Hematopoietic multipotent progenitor cell treated with erythropoietin and hydrocortisone succinate and interleukin-3 and kit ligand, for 17 days (in vitro differentiated cells): ENCODE data around the gene TMEM239.
"Not testable (repeated sequence)": the region's sequence is repeated elsewhere in the genome, so short reads cannot be mapped to it uniquely, and the experiment has no call there.

ENCODE experiments used
- DNase-seq: peaks from one replicate; pipeline ENCODE4 v3.0.0-alpha.2; 2015; ENCODE audit warnings: low spot score

The TMEM239 gene

DNA sequence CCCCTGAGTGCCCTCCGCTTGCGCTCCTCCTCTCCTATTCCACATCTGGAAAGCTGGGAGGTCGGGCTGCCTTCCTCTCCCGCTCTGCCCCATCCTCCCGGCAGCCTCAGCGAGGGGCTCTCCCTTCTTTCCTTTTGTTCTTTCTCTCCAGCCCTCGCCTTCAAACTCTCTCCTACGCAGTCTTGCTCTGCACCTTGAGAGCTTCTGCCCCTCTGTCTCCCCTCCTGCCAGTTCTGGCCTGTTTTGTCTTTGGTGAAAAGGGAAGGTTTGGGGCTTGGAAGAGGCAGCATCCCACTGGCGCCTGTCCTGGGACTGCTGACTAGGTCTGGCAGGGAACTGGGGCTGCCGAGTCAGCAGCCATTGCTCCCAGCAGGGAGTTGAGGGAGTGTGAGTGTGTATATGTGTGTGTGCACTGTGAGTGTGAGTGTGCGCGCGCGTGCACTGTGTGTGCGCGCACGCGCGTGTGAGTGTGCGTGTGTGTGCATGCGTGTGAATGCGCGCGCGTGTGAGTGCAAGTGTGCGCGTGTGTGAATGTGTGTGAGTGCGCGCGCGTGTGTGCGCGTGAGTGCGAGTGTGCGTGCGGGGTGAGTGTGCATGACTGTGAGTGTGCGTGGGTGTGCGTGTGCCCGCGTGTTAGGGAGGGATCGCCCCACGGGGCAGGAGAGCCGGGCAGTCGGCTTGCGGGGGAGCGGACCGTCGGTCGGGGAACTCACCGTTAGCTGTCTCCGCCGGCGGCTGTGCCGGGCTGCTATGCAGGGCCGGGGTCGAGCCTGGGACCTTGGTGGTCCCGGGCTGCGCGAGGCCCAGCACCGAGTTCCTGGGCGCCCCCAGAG is 16.3 kb upstream of the TMEM239 start:
- DNase-seq, result no peak

DNA sequence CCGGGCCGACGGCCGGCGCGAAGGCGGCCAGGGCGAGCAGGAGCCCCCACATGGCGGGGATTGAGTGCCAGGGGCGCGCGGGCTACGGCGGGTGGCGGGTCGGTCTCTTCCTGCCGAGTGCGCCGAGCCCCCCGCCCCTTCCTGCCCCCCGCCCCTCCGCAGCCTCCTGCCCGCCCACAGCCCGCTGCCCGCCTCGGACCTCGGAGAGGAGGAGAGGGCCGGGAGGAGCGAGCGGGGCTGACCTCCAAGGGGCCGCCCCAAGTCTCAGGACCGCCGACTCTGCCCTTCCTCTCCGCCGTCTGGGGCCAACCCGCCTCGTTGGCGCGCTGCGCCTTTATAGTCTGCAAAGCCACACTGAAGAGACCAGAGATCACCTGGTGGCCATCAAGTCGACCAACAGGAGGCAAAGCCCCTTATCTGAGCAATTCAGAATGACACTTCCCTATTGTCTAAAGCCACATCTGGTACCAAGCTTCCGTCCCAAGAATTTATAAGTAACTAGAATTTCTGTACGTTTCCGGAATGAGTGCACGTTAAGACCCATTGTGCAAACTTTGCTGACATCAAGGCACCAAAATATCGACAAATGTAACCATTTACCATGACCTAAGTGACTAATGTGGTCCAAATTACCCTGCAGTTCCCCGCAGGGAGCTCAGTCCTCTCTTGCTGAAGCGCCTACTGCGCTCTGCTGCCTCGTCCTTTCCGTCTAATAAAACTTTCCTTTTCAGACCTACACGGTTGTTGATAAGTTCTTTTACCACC is 15.5 kb upstream of the TMEM239 start, which contains the start of gene CPXM1:
Gene CPXM1 (minus strand): TSS at position 107 of the 765 bp plus-strand sequence. CDS start 55 bp downstream, at position 52.
- no peak for DNase-seq

DNA sequence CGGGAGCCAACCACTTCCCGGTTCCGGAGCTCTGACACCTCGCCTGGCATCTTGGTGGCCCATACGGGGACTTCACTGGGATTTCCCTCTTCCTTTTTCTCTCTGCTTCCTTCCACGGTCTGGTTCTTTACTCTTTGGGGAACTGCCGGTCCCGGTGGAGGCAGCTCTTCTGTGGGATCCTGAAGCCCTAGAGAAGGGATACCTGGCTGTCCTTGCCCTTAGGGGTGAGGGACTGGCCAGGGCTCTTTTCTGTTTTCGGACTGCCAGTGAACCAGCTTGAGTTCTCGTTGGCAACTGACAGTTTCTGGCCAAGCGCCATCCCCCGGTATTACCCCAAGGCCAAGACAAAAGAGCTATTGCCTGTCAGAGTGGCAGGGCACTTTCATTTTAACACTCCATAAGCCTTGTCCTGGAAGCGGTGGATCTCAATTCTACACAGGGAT is 14.9 kb upstream of the TMEM239 start:
- DNase-seq, result no peak

DNA sequence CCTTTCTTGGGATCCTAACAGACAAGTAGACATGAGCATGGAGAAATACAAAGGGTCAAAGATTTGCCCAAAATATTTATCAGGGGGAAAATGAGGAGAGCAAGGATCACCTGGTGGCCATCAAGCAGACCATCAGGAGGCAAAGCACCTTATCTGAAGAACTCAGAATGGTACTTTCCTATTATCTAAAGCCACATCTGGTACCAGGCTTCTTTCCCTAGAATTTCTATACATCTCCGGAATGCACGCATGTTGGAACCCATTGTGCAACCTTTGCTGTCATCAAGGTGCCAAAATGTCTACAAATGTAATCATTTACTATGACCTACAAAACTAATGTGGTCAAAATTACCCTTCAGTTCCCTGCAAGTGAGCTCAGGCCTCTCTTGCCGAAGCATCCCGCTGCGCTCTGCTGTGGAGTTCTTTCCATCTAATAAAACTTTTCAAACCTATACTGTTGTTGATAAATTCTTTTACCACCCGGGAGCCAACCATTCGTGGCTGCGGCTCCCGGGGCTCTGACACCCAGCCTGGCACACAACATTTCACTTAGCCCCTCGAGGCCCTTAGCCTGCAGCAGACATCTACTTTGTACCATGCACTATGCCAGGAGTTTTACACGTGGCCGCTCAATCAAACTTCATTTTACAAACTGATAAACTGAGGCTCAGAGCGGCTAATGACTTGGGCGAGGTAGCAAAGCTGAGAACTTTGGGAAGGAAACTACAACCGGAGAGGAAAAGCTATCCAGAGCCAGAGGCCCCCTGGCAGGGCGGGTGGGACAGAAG is 11.9 kb upstream of the TMEM239 start:
- DNase-seq, result no peak

DNA sequence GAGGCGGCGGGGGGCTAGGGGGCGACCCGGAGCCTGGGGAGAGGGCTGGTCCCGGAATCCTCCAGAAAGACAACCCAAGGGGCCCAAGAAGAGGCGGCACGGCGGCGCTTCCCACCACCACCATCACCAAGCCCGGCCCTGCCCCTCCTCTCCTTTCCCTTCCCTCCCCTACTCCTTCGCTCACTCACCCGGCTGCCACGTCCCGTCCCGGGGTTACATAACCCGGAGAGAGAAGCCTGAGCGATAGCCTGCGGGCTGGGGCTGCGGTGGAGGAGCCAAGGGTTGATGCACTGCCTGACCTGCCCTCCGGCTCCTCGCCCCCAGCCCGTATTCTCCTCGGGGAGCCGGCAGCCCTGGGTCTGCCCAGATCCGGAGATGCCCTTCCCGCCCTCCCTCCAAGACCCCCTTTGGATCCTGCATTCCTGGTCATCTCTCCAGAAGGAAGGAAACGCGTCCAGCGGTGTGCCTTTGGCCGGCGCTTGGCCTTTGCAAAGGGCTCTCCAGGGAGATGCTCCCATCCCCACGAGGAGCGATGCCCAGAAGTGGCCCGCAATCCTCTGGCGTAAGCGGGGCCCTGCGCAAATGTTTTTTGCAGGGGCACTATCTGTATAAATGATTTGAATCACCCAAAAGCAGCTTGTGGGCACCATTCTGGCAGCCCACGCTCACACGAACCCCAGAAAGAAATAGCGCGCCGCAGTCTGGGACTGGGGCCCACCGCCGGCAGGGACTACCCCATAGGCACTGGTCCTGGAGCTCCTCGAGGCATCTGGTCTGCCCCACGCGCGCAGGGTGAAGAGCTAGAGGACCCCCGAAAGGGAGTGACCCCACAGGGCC is 11.1 kb upstream of the TMEM239 start:
- DNase-seq, result no peak

DNA sequence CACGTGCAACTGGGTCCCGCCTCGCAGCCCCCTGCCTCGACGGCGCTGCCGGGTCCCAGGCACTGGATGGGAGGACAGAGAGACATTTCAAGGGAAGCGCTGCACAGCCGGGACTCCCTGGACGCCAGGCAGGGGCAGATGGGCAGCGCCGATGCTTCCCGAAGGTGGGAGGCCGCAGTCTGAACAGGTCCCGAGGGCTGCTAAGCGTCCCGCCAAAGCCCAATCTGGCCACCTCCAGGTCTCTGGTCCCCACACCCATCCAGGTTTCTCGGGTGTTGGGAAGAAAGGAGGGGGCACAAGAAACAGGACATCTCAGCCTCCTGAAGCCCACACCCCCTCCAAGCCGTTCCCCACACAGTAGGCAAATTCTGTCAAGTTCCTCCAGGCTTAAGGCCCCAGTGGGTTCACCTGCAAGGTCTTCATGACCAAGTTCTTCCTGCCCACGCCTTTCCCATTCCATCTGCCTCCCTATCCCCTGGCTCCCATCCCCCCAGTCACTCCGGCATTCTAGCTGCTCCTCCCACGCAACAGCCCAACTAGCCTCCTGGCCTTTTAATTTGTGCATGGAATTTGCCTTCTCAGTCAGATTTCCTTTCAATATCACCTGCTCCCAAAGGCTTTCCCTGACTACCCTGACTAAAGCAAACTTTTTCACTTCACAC is 10.3 kb upstream of the TMEM239 start:
- DNase-seq, result no peak

DNA sequence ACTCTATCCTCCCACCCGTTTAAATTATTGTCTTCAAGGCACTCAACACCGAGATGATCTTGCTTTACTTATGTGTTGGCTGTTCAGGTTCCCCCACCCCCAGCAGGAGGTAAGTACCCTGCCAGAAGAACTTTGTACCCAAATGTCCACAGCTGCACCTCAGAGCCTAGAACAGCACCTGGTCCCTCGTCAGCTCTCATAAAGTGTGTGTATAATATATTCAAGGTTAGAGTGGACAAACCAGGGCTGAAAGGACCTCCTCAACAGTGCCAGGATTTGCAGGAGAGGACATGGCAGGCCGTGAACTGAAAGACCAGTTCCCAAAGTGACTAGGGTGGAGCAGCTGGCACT is 9.8 kb upstream of the TMEM239 start:
- DNase-seq, result no peak

DNA sequence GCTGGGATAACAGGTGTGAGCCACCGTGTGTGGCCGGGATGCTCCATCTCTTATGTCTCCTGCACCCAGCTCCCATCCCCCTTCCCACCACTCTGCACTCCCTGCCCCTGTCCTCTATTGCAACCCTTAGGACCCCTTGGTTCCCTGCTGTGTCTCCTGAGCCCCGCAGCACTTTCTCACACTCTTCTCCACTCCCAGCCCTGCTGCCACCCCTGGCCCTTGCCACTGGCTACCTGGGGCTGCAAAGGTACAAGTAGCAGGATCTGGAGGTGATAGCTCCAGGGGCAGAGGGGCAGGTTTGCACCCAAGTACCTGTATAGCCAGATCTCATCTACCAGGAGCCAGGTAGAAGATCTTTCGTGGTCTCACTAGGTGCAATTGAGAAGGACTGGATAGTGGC is 9.1 kb upstream of the TMEM239 start:
- no peak for DNase-seq

DNA sequence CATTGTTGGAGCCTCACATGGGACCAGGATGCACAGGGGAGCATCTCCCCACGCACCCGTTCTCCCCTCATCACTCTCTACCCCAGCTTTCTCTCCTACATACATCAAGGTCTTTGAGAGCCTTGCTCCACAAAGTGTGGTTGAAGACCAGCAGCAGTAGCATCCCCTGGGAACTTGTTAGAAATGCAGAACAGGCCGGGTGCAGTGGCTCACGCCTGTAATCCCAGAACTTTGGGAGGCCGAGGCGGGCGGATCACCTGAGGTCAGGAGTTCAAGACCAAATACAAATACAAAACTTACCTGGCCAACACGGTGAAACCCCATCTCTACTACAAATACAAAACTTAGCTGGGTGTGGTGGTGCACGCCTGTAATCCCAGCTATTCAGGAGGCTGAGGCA is 8.2 kb upstream of the TMEM239 start:
- not testable (repeated sequence) for DNase-seq

DNA sequence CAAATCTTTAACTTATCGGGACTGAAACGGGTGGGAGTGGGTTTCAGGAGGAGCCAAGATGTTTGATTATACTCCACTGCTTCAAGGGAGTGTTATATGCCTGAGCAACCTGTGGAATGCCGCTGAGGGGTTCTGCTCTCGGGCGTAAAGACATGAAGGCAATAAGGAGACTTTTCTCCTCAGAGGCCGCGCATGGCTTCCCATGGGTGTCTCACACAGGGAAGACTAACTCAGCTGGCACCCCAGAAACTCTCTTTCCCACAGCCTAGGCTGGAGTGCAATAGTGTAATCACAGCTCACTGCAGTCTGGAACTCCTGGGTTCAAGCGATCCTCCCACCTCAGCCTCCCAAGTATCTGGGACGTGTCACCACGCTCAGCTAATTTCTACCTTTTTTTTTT is 6.5 kb upstream of the TMEM239 start:
- no peak for DNase-seq

DNA sequence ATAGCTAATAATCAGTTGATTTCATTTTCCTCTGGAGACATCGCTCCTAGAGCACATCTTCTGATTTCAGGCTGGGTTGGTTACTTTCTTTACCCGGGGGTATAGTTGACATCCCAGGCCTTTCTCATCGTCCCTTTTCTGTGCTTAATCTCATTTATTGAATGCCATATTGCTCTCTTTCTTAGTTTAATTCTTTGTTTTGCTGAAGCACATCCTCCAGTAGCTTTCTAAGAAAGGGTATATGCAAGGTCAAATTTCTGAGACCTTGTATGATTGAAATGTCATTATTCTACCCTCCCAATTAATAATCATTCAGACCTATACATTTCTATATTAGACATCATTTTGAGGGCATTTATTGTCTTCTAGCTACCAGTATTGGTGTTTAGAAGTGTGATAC is 4.0 kb upstream of the TMEM239 start:
- DNase-seq, result no peak

DNA sequence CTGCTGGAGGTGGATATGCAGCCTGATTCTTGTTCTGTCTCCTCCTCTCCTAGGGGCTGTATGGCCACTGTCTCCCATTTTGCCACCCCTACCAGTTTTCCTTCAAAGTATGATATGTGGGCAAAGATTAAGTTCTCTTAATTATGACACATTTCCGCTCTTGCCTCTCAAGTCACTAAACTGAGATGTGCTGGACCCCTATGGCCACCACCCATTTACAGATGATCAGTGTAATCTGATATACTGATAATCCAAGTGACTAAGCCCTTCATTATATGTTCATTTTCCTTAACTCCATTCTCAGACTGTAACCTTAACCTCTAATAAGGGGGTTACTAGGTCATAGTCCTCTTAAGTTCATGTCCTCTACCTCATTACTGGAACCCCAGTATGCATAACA is 2.1 kb upstream of the TMEM239 start:
- DNase-seq, result no peak

DNA sequence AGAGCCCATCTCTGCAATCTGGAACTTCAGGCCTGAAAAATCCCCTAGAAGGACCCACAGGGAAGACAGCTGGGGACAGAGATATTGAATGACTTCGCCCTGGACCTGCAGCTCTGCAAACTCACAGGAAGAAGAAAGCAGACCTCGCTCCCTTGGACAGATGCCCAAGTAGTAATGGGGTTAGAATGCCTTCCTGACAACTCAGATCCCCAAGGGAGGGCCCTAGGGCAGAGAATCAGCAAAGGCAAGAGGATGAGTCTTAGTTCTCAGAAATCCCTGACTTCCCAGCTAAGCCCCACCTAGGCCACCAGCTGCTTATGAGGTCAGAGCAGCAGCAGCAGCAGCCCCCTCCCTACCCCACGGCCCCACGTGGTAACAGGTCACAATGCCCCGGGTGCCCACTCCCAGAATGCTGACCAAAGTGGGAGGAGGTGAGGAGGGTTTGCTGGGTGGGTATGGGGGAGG is 1.5 kb upstream of the TMEM239 start, which contains the start of gene C20orf141:
Gene C20orf141 (plus strand): TSS at position 401 of the 465 bp plus-strand sequence. CDS start 198 bp downstream, outside the sequence.
- no peak for DNase-seq

DNA sequence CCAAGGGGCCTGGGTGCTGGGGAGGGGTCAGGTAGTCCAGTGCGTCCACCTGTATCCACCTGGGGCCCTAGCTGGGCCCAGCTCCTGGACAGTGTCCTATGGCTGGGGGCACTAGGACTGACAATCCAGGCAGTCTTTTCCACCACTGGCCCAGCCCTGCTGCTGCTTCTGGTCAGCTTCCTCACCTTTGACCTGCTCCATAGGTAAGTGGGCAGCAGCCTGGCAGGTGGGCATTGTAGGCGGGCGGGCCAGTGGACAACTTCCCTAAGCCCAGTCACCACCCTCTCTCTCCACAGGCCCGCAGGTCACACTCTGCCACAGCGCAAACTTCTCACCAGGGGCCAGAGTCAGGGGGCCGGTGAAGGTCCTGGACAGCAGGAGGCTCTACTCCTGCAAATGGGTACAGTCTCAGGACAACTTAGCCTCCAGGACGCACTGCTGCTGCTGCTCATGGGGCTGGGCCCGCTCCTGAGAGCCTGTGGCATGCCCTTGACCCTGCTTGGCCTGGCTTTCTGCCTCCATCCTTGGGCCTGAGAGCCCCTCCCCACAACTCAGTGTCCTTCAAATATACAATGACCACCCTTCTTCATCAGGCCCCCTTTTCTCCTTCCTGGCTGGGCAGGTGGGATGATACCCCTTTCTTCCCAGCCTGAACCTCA is 793 bp upstream of the TMEM239 start:
- DNase-seq, result no peak

DNA sequence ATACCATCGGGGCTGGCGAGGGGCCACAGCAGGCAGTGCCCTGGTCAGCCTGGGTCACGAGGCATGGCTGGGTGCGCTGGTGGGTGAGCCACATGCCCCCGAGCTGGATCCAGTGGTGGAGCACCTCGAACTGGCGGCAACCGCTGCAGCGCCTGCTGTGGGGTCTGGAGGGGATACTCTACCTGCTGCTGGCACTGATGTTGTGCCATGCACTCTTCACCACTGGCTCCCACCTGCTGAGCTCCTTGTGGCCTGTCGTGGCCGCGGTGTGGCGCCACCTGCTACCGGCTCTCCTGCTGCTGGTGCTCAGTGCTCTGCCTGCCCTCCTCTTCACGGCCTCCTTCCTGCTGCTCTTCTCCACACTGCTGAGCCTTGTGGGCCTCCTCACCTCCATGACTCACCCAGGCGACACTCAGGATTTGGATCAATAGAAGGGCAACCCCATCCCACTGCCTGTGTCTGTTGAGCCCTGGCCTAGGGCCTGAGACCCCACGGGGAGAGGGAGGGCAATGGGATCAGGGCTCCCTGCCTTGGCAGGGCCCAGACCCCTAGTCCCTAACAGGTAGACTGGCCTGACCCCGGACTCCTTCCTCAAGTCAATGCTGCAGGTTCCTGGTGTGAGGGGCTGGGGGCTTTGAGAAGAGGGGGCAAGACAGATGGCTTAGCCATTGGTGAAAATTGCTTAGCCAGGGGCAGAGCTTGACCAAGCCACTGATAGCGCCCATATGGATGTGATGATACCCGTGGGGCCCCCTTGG is 598 bp downstream of the TMEM239 start:
- DNase-seq, result no peak

DNA sequence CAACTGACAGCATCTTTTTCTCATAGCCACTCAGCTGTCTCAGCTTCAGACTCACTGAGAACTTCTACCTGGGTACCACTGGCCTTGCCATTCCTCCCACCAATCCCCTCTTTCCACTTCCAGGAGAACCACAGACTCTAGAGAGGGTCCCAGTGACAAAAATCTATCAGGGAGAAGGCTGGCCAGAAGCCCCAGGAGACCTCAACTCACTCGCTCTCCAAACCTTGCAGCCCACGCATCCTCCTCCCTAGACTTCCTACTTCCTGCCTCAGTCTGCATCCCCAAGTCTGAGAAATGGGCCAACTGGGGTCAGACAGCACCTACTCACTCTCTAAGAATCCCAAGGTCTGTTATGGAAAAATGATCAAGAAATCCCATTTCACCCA is 1.2 kb downstream of the TMEM239 start:
- no peak for DNase-seq

DNA sequence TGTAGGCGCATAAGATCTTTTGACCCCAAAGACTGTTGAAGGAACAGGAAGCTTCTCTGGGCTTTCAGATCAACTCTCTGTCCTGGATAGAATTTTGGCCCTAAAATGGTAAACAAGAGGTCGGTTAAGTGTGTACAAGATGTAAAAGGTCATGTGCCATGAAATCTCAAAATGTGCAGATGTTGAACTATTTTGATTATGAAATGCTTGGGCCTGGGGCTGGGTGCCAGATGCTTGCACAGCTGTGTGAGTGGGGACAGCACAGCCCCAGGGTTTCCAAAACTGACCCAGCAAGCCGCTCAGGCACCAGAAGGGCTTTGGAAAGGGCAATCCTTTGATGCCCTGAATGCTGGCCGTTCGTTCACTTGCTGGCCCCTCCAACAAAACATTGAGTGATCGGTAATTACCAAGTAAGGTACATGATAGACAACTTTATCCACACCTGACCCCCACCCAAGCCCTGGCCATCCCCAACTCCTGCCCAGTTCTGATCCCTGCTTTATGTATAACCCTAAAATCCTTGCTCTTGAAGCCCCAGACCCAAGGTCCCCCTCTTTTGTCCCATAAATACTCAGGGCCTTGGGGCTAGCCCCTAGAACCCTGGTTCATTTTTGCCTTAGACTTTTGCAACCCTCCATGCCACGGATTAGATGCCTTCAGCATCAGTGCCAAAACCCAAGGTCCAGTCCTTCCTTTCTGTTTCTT is 1.9 kb downstream of the TMEM239 start:
- DNase-seq, result no peak

DNA sequence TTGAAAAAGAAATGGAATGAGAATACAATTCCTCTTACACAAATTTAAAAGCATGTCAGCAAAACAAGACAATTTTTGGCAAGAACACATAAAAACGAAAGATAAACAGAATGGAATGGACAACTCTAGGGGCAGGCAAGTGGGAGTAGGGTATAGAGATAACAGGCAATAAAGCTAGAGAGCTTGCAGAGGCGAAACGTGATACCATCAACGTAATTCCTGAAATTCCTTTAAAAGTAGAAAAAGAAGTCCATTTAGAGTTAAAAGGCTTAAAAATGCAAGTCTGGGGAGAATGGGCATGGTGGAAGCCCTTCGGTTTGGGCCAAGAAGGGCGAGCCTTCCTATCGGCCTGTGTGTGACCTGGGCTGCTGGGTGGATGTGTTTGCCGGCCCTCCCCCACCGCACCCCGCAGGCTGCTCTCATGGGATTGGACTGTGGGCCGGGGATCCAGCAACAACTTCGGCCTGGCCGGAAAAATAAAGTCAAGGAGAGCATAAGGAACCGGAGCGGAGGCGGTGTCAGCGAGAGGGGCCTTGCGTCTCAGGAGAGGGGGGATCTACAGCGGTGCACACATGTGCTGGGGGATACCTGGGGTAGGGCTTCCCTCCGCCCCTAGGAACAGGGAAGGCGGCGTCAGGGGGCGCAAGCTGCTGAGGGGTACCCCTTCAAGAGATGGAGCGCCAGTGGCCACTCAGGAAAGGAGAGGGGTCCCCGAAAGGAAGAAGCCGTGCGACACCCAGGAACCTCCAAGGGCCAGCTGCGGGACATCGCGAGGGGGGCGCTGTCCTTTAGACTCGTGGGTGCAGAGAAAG is 4.1 kb downstream of the TMEM239 start:
- DNase-seq, result no peak
